NCI-H69 (cell line): ENCODE results near the gene ARRDC2.
"Not testable (repeated sequence)": the region's sequence is repeated elsewhere in the genome, so short reads cannot be mapped to it uniquely, and the experiment has no call there.

ENCODE experiments used
- DNase-seq: peaks from one replicate; lab custom pipeline; 2025; lab: John Stamatoyannopoulos, UW

Gene ARRDC2

DNA sequence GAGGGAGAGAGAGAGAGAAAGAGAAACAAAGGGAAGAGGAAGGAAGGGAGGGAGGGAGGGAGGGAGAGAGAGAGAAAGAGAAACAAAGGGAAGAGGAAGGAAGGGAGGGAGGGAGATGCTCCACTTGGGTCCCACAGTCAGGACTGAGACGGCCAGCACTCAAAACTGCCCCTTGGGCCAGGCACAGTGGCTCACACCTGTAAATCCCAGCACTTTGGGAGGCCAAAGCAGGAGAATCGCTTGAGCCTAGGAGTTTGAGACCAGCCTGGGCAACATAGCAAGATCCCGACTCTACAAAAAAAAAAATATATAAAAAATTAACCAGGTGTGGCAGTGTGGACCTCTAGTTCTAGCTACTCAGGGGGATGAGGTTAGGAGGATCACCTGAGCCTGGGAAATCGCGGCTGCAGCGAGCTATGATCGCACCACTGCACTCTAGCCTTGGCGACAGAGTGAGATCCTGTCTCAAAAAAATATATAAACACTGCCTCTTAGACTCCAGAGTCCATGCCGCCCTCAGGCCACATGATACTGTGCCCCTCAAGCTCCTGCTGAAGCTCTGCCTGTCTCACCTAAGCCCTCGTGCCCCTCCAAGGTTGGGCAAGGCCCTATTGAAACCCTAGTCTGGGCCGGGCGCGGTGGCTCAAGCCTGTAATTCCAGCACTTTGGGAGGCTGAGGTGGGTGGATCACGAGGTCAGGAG is 8.4 kb downstream of the ARRDC2 start:
- no peak for DNase-seq

DNA sequence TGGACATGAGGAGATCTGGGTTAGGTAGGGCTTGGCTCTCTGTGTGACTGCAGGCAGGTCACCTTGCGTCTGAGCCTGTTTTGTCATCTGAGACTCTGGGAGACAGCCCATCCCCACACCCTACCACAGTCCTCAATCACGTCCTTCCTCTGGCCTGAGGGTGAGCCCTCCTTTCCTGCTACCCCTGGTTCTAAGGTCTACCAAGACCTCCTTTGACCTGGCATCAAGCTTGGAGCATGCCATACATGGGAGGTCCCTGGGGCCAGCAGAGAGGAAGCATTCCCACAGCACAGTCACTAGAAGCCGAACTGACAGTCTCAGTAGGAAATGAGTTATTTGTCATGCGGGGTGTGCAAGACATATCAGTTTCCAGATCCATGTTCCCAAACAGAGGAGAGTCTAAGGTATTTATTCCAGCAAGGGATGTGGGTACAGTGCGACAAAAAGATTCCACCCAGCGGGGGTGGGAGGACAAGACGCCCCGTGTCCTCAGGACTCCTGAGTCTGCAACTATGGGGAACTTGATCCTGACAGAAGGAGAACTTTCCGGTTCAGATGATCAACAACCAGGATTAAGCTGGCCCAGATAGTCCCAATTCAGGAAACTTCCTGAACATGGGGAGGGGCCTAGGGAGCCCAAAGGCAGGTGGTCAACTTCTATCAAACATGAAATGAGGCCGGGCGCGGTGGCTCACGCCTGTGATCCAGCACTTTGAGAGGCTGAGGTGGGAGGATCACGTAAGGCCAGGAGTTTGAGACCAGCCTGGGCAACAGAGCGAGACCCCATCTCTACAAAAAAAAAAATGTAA is 9.5 kb downstream of the ARRDC2 start:
- no peak for DNase-seq

DNA sequence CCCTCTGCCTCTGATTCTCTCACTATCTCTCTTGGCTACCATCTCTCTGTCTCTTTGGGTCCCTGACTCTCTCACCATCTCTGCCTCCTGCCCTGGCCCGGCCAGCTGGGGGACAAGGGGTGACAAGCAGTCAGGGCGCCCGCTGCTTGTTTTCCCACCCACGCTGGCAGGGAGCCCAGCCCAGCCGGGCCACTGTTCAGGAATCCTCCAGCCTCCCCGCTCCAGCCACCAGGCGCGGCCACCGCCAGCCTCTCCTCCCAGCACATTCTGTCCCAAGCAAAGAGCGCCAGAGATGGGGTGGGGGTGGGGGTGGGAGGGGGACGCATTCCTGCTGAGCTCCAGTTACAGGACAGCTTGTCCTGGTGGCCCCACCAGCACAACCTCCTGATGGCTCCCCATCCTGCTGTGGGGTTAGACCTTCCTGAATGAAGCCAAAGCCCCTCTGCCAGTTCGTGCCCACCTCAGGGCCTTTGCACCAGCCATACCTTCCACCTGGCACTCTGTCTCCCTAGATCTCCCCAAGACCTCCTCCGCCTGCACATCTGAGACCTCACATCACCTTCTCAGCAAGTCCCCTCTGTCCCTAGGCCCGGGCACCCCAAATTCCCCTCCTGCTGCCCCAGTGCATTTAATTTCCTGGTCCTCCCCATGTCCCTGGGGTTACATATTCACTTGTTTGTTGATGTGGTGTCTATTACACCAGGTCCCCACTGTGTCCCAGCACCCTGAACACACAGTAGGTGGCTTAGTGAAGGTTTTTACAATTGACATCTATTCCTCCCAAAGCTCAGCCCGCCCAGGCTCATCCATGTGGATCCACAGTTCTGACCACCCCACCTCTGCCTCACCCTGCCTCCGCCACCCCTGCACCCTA is 12.5 kb downstream of the ARRDC2 start:
- peak; percentile 25 for DNase-seq

- peak; percentile 40 for DNase-seq
Measured at GRCh38 chr19:18021121-18021755, 13.3 kb downstream of the ARRDC2 start.

DNA sequence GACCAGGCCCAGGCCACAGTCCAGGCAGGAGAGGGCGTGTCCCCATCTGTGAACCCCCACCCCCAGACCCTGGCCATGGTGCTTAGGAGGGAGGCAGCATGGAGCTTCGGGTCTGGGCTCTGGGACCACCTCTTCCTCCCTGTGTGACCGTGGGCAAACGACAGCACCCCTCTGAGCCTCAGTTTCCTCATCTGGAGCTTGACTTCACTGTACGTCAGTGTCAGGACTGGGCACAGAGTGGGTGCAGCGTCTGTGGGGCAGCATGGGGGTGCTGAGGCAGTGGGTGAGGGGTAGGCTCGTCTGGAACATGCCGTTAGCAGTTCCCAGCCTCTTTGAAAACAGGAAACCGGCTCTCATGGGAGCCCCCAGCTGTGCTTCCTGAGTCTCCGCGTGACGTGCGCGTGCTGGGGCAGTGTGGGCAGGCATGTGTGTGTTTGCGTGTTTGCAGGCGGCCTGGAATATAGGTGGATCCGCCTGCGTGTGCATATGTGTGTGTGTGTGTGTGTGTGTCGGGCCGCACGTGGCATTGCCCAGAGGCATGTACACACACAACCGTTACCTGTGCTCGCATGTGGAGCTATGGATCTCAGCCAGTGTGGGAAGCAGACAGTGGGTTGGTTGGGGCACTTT is 15.8 kb downstream of the ARRDC2 start:
- DNase-seq = peak; percentile 87

DNA sequence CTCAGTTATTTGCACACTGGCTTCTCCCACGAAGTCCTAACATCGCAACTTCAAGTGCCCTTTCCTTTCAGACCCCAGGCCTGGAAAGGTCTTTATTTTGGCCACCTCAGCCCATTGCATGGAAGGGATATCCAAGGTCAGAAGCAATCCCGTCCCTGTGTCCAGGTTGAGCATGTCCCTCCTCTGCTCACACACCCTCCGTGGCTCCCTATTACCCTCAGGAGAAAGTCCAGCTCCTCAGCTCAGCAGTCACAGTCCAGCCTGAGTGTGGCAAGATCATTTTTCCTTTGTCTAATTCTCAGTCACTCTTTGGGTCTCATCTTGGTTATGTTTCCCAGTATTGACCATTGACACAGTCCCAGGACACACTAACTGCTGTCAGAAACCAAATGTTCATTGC is 19.2 kb downstream of the ARRDC2 start:
- DNase-seq = no peak

GRCh38 chr19:18029617-18030338 is 21.8 kb downstream of the ARRDC2 start:
- DNase-seq = peak; percentile 98

- not testable (repeated sequence) for DNase-seq
Measured at GRCh38 chr19:18031401-18031800, 23.4 kb downstream of the ARRDC2 start.

DNA sequence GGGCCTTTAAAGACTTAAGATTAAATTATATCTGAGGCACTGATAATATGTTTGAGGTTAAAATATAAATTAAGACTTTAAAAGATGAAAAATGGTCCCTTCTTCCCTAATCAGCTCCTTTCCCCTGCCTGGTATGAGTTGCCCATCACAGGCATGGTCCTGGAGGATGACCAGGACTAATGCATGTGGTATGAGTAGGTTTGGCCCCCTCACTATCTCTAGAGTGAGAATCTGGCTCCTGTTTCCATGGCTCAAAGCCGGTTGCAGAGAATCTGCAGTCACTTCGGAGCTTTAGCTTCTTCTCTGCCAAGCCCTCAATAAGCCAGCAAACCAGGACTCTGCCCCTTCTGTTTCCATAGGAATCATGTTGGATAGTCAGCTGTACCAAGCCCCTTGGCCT is 24.1 kb downstream of the ARRDC2 start:
- DNase-seq = not testable (repeated sequence)

DNA sequence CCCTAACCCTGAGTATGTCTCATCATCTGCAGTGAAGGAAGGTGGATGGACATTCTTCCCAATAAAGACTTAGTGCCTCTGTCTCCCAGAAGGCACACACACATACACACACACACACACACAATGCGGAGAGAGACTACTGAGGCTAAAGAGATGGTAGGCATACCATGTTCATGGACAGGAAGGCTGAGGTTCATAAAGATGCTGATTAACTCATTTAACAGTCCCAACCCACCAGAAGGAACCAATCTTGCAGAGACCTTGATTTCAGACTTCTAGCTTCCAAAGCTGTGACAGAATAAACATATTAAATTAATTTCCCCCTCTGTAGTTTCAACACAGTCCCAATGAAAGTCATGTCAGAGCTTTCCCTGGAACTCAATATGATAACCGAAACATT is 33.1 kb downstream of the ARRDC2 start:
- no peak for DNase-seq

GRCh38 chr19:18043676-18044075 is 35.7 kb downstream of the ARRDC2 start:
- no peak for DNase-seq

- DNase-seq = peak; percentile 97
Measured at GRCh38 chr19:18044825-18045304, 36.9 kb downstream of the ARRDC2 start.

- DNase-seq = peak; percentile 64
Measured at GRCh38 chr19:18045307-18046050, 37.5 kb downstream of the ARRDC2 start.

GRCh38 chr19:18046059-18046718 is 38.2 kb downstream of the ARRDC2 start:
- DNase-seq = peak; percentile 65

GRCh38 chr19:18049385-18049784 is 41.4 kb downstream of the ARRDC2 start:
- DNase-seq = peak; percentile 50

- peak; percentile 55 for DNase-seq
Measured at GRCh38 chr19:18051887-18052286, 43.9 kb downstream of the ARRDC2 start.

GRCh38 chr19:18053576-18054219 is 45.7 kb downstream of the ARRDC2 start:
- no peak for DNase-seq

DNA sequence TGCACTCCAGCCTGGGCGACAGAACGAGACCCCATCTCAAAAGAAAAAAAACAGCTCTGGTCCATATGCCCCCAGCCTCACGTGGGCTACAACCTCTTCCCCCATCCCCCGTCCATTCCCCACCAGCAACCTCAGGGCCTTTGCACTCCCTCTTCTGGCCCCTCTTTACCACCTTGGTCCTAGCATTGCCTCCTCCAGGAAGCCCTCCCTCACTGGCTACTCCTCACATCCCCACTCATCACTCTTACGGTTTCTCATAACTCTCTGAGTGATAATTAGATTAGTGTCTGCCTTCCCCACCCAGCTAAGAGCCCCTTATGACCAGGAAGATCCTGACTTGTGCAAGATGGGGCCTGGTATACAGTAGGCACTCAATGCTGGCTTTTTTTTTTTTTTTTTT is 48.0 kb downstream of the ARRDC2 start:
- DNase-seq = no peak

DNA sequence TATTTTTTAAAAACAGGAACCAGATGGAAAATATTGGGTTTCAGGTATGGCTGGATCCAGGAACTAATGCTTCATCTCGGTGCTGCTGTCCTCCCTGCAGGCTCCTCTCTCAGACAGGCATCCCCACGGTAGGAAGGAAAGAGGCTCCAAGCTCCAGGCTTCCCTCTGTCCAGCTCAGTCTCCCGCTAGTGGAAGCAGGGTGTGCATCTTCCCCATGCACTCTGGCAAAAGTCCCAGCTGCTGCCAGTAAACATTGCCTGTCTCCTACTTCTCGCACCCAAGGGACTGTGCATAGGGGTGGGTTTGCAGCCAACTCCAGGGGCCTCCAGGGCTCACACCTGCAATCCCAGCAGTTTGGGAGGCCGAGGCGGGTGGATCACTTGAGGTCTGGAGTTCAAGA is 49.6 kb downstream of the ARRDC2 start:
- DNase-seq = peak; percentile 53
